Activated T-helper 1 cell treated with Interleukin-2 at 50 U/mL for 16 hours (primary cell): ENCODE results near the gene NEAT1.
"Not testable (repeated sequence)": the region's sequence is repeated elsewhere in the genome, so short reads cannot be mapped to it uniquely, and the experiment has no call there.

Experiments used
- DNase-seq: peaks from one replicate; pipeline ENCODE4 v3.0.0-alpha.2; 2020; ENCODE audit warnings: low read depth

NEAT1 gene

GRCh38 chr11:65404638-65405339, 17.8 kb upstream of the NEAT1 start:
- no peak for DNase-seq

- DNase-seq: no peak
These were observed 11.5 kb upstream of the NEAT1 start for GRCh38 chr11:65410936-65411680.

- no peak for DNase-seq
These were observed 10.9 kb upstream of the NEAT1 start for GRCh38 chr11:65411681-65412070.

- DNase-seq: no peak
These were observed 10.1 kb upstream of the NEAT1 start for GRCh38 chr11:65412271-65413076.

GRCh38 chr11:65413077-65413664, 9.4 kb upstream of the NEAT1 start:
- DNase-seq: not testable (repeated sequence)

GRCh38 chr11:65414776-65415498, 7.7 kb upstream of the NEAT1 start:
- DNase-seq: no peak

- no peak for DNase-seq
These were observed 6.9 kb upstream of the NEAT1 start for GRCh38 chr11:65415499-65416340.

GRCh38 chr11:65416341-65416824, 6.2 kb upstream of the NEAT1 start:
- DNase-seq: peak; percentile 86

GRCh38 chr11:65416841-65417701, 5.5 kb upstream of the NEAT1 start:
- no peak for DNase-seq

- DNase-seq: no peak
These were observed 4.7 kb upstream of the NEAT1 start for GRCh38 chr11:65417702-65418430.

- DNase-seq: no peak
These were observed 4.2 kb upstream of the NEAT1 start for GRCh38 chr11:65418431-65418680.

- peak; percentile 69 for DNase-seq
These were observed 3.7 kb upstream of the NEAT1 start for GRCh38 chr11:65418681-65419459.

GRCh38 chr11:65419460-65419771, 3.2 kb upstream of the NEAT1 start:
- DNase-seq: no peak

GRCh38 chr11:65419772-65420481, 2.7 kb upstream of the NEAT1 start:
- DNase-seq: peak; percentile 60

GRCh38 chr11:65420506-65420905, 2.1 kb upstream of the NEAT1 start:
- no peak for DNase-seq

GRCh38 chr11:65420979-65421793, 1.4 kb upstream of the NEAT1 start:
- DNase-seq: peak; percentile 79
